Islet precursor cell (in vitro differentiated cells): ENCODE results near the gene COL4A2.

Source experiments
- DNase-seq: peaks from one replicate; pipeline ENCODE4 v3.0.0-alpha.2; 2018

COL4A2 gene

GRCh38 chr13:110423689-110424302, 116.7 kb downstream of the COL4A2 start:
- DNase-seq, result no peak

GRCh38 chr13:110424569-110425443, 117.7 kb downstream of the COL4A2 start:
- no peak for DNase-seq

- DNase-seq, result no peak
Measured at GRCh38 chr13:110425444-110425780, 118.3 kb downstream of the COL4A2 start.

DNA sequence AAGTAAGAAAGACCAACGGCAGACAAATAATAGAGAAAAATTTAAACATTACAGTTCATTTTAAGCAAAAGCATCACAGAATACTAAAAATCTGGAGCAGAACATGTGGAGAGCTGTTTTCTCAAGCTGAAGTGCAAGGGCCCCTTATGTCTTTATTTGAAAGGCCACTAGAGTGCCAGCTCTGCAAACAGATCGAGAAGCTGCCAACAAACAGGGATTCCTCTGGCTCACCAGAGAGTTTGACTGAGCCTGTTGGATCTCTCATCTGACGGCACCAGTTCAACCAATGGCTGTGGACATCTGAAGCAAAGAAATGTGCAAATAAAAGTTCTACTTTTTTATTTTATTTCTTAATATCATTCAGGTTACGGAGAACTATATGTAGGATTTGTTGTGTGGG, 119.7 kb downstream of the COL4A2 start:
- no peak for DNase-seq

GRCh38 chr13:110428313-110428712, 121.2 kb downstream of the COL4A2 start:
- no peak for DNase-seq

DNA sequence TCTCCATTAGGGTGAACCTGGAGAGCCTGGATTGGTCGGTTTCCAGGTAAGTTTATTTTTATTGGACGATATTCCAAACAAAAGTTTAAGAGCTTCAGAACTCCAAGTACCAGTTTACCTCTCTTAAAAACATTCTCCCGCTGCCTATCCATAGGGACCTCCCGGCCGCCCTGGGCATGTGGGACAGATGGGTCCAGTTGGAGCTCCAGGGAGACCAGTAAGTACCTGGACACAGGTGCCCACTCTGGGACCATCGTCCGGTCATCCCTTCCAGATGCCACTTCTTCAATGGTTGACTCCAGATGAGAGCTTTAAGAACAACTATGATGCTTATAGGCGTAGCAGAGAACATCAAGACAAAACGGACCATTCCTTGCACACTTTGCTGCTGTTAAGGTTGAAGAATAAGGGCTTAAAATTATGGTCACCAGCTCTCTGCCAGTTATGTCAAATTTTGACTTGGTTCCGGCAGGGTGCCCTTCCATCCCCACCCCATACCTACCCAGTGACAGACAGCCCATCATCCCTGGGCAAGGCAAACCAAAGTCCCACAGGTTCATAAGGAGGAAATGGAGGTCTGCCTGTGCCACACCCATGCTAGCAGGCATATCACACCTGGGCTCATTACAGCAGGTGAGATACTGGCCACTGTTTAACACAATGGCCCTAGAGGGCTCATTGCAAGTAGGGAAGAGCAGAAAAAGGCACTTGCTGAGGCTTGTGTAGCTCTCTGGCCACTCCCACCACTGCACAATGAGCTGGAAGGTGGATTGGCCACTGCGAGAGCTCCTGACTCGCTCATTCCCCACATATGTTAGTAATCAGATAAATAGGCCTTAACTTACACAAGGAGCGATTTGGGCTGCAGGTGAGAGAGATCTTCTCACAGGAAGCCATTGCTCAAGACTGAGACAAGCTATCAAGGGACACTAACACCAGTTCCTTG, 123.6 kb downstream of the COL4A2 start:
- DNase-seq, result no peak

DNA sequence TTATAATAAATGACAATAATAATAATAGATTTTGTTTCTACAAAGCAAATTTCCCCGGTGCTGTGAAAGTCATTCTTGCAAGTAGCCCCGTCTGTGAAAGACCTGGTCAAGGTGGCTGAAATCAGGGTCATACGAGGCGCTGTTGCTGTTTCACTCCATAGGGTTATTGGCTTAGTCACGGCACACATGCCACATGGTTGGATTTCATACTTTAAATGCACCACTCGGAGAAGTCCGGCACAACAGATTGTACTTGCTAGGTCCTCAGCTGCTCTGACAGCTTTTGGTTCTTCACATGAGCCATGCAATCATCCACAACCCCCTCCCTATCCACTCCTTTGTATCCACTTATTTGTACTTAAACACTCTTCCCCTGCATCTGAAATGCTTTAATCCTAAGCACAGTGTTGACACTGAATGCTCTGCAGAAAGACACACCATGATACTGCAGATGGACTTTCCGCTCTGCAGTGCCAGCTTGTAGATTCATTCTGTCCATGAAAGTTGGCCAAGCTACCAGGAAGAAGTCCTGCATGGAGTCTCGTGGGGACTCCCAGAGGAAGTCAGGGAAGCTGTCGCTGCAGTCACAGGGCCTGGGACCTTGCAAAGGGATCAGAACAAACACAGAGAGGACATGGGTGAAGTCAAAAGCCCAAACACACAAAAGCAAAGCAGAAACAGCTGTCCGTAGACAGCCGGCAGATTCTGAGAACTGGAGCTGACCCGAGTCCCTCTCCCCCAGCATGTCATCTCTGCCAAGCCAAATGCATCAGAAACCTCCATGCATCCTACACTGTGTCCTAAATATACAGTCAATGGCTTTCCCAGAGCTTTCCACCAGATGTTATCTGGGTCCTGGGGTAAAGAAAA, 124.6 kb downstream of the COL4A2 start:
- peak; percentile 28 for DNase-seq

DNA sequence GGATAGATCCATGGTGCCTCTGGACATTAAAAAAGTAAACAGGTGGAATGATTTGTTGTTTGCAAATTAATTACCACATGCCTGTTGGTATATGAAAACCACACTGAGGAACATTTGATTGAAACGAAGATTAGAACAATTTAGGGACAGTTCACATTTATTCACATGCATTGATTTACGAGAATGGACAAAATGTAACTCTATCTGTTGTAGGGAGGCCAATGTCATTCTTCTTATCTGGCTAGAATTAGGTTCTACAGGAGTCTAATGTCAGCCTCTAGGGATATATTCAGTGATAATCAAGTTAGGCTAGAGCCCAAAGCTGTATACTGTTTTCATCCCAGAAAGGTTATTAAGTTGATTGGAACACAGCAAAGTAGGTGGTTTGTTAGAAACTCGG, 125.4 kb downstream of the COL4A2 start:
- no peak for DNase-seq

DNA sequence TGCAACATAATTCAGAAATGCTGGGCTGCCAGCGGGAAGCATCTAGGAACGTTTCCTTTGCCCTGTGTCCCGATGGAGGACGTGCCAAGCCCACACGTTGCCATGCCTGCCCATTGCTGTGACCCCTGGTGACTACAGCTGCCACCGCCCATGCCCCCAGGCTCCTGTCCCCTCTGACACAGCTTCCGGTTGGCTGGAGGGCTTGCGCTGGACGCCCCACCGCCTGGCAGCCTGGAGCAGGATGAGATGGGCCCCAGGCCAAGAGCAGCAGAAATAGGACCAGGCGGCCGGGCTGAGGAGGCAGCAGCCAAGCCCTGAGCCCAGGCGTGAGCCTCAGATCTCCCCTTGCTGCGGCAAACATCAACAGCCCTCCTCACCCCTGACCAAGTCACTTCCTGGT, 125.9 kb downstream of the COL4A2 start:
- DNase-seq, result peak; percentile 44

DNA sequence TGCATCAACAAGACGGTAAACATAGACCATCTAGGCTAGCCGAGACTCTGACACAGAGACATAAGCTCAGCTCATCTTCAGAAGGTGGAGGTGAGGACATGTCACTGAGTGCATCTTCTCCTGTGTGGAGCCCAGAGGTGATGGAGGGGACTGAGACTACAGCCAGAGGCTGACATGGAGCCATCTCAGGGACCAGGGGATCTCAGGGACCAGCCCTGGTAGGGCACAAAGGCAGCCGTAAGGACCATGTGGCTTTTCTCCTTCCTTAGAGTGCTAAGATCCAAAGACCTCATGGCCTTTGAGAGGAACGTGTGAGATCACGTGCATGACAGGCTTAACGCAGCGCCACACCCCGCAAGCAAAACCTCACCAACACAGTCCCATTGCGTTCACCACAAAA, 127.5 kb downstream of the COL4A2 start:
- DNase-seq, result peak; percentile 17

DNA sequence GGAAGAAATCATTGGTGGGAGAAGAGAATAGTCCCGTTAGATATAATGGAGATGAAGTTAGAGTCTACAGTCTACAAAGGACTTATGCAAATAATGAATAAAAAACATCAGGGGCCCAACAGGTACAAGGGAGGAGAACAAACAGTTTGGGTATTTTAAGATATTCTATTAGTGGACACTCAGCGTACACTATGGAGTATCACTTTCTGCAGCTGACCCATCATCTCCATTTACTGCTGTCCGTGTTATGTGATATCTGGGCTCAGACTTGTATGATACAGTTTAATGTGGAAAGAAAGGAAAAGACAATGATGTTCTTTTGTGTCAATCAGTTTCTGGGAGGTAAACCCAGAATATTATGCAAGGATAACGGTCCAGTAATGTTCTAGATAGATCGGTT, 128.2 kb downstream of the COL4A2 start:
- DNase-seq, result no peak

- DNase-seq, result no peak
Measured at GRCh38 chr13:110436276-110436675, 129.2 kb downstream of the COL4A2 start.

DNA sequence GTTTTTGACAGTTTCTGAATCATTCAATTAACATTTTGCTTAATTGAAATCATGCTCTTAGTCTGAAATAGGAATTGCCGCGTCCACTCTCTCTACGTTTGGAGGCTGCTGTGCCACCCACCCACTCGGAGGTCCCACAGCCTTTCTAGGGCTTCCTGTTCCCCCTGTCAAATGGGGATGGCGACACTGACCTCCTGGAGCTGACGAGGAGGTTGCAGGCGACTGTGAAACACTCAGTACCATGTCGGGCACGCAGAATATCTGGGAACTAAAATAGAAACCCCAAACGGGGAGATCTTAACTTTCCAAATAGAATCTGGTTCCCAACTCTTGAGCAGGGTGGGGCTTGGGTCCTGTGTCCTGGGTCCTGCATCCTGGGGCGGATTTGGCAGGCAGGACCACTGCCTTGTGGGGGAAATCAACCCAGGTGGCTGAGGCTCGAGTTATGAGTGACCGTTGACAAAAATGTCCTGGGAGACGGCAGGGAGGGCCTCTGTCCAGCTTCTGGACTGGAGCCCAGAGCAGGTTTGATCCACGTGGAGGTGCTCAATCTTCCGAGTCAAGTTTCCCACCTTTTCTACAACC, 129.8 kb downstream of the COL4A2 start:
- DNase-seq, result no peak

GRCh38 chr13:110438211-110438610, 131.1 kb downstream of the COL4A2 start:
- DNase-seq, result no peak

GRCh38 chr13:110438776-110439175, 131.7 kb downstream of the COL4A2 start:
- no peak for DNase-seq

GRCh38 chr13:110440946-110441731, 134.1 kb downstream of the COL4A2 start:
- DNase-seq, result no peak

DNA sequence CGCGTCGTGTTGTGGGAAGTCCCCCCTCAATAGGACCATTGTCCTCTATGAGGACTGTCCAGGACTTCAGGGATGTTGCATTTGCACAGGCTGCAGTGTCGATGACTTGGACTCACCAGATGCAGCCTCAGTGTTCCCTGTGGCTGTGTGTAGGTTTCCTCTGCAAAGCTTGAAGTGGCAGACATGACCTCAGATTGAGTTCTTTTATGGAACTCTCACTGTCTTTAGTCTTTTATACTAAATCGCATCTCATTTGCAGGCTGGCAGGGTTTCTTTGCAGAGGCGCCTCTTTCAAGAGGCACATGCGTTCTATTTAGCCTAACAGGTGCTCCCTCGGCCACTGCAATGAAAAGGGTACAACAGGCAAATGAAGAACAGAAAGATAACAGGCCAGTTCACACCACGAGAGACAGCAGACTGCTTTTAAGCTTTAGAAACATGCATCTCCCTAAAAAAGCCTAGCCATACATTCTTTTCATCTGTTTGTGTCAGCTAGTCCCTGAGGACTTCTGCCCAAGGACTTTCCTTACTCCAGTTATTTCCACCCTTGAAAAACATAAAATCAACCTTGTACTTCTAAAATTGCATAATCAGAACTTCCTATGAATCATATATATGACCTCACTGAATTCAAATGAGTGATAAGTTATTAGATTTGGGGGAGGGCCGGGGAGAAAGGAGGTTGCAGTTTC, 136.0 kb downstream of the COL4A2 start:
- DNase-seq, result peak; percentile 35

GRCh38 chr13:110443622-110444225, 136.6 kb downstream of the COL4A2 start:
- no peak for DNase-seq

GRCh38 chr13:110444226-110444653, 137.2 kb downstream of the COL4A2 start:
- DNase-seq, result no peak

GRCh38 chr13:110445183-110445582, 138.1 kb downstream of the COL4A2 start:
- DNase-seq, result no peak
